ENCODE measurements around the gene VSIR.

VSIR gene

GRCh38 chr10:71806704-71807556, 33.6 kb upstream of the VSIR start:
- ATAC-seq = no peak

GRCh38 chr10:71805776-71806703, 32.7 kb upstream of the VSIR start:
- ATAC-seq = no peak

DNA sequence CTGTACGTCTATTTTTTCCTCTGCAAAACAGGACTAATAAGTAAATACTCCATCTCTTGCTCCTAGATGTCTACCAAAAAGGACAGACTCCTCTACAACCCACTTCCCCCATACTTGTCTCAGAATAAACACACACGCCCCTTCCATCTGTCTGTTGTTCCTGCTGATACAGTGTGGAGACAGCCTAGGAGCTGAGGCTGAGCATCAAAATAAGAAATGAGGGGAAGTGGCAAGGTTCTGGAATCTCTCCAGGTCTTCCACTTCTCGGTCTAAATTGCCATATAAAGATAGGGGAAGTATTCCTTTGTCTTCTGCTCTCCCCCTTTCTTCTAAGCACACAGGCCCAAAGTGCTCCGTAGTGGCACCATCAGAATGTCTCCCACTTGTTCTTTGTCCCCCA, 30.8 kb upstream of the VSIR start:
- no peak for ATAC-seq

- no peak for ATAC-seq
Measured at GRCh38 chr10:71802715-71803488, 29.6 kb upstream of the VSIR start.

GRCh38 chr10:71802235-71802634, 28.9 kb upstream of the VSIR start:
- no peak for ATAC-seq

- ATAC-seq = no peak
Measured at GRCh38 chr10:71801361-71801760, 28.0 kb upstream of the VSIR start.

- no peak for ATAC-seq
Measured at GRCh38 chr10:71799608-71800453, 26.5 kb upstream of the VSIR start.

- ATAC-seq = no peak
Measured at GRCh38 chr10:71799112-71799511, 25.8 kb upstream of the VSIR start.

- no peak for ATAC-seq
Measured at GRCh38 chr10:71798308-71798624, 24.9 kb upstream of the VSIR start.

- no peak for ATAC-seq
Measured at GRCh38 chr10:71797533-71798307, 24.4 kb upstream of the VSIR start.

DNA sequence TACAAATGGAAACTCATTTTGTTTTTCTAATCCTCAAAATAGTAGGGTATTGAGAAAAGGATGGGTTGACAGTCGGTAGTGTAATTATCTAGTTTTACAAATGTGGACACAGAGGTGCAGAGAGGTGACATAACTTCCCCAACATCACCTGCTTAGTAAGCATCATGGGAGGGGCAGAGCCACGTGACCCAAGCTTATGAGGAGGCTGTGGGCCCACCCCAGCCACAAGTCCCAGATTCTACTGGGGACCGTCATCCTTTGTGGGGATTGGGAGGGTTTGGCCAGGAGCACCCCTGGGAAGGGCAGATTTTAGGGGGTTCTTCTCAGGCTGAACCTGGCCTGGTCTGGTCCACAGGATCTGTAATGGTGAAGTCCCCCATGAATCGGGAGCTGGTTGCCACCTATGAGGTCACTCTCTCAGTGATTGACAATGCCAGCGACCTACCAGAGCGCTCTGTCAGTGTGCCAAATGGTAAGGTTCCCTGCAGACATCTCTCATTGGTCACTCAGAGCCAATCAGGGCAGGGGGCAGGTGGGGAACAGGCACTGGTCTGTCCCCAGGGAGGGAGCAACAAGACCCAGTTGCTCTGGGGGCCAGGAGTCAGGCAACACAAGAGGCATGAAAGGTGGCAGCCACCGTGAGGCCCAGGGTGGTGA, 23.6 kb upstream of the VSIR start:
- no peak for ATAC-seq

- ATAC-seq = no peak
Measured at GRCh38 chr10:71795248-71795647, 21.9 kb upstream of the VSIR start.

DNA sequence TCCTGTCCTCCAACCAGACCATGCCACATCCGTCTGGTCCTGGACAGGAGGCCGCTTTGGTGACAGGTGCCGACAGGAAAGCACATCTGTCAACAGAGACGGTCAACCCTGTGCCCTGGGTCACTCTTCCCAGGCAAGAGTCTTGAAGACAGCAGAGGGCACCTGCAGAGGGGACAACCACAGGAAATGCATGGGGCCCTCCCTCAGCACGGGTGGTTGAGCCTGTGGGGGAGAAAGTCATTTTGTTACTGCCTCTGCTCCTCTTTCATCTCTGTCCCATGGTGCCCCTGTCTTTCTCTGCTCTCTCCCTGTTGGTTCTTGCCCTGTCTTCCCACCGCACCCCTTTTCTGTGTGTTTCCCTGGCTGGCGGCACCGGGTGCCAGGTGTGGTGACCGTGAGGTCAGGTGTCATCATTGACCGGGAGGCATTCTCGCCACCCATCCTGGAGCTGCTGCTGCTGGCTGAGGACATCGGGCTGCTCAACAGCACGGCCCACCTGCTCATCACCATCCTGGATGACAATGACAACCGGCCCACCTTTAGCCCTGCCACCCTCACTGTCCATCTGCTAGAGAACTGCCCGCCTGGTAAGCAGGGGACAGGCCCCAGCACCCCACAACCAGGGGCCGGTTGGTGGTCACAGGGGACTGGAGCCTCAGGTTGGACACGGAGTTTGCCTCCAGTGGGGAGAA, 17.6 kb upstream of the VSIR start:
- ATAC-seq = no peak

GRCh38 chr10:71789871-71790270, 16.6 kb upstream of the VSIR start:
- ATAC-seq = no peak

DNA sequence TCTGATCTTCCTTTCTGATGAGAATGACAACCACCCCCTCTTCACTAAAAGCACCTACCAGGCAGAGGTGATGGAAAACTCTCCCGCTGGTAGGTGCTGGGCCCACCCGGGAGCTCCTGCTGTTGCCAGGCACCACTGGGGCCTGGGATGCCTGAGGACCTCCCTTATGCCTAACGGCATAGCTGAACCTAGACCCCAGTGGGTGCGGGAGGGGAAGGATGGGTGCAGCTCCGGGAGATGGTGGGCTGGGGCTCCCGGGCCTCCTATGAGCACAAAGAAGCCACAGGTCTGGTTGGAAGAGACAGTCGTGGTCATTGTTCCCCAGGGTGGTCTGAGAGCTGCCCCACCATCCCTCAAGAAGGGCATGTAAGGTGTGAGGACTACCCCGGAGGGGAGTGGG, 15.6 kb upstream of the VSIR start:
- ATAC-seq = no peak

DNA sequence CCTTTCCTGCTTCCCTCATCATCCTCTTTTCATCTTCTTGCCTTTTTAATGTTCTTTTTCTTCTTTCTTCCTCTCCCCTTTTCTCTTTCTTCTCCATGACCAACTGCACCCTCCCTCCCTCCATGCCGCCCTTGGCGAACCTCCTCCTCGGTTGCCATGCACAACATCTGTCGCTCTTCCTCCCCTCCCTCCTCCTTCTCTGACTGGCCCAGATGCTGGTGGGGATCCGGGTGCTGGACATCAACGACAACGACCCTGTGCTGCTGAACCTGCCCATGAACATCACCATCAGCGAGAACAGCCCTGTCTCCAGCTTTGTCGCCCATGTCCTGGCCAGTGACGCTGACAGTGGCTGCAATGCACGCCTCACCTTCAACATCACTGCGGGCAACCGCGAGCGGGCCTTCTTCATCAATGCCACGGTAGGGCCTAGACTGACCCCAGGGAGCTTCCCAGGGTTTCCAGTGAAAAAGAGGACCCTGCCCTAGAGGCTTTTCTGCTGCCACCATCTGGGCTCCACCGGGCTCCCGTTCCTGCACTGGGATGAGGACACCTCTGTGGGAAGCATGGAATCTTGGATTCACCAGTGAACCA, 11.5 kb upstream of the VSIR start:
- ATAC-seq = no peak

GRCh38 chr10:71783917-71784678, 10.8 kb upstream of the VSIR start:
- no peak for ATAC-seq

- ATAC-seq = no peak
Measured at GRCh38 chr10:71782917-71783490, 9.7 kb upstream of the VSIR start.

All from activated CD4-positive, CD25-positive, alpha-beta regulatory T cell treated with anti-CD3 and anti-CD28 coated beads, Interleukin-2, amount 50 U/mL, for 24 hours (primary cell).